Uterus (tissue), 2 donors: Measurements from ENCODE around the gene TGIF1.

Experiments used
- CTCF ChIP-seq, 4 experiments: fragments of 200-600 bp in 2 of 4; fragments of 450-650 bp in 2 of 4; sonication (generic) in 2 of 4; IDR thresholded peaks; one replicate each; pipeline ENCODE4 v1.5.1; 2016 to 2019; ENCODE audit warnings: antibody characterized with exemption in 4 of 4, mild to moderate bottlenecking in 2 of 4, moderate library complexity in 1 of 4
- POLR2A ChIP-seq, 2 donors: fragments of 450-650 bp; IDR thresholded peaks; one replicate each; pipeline ENCODE4 v1.6.1; 2016; ENCODE audit warnings: antibody characterized with exemption in 2 of 2, mild to moderate bottlenecking in 1 of 2, moderate library complexity in 1 of 2

GRCh38 chr18:3422905-3423304 lies 27.1 kb upstream of the TGIF1 start:
- TF ChIP-seq CTCF (IDR thresholded peaks at IDR 0.05) = no peak
- no peak for TF ChIP-seq POLR2A (IDR thresholded peaks at IDR 0.05)
